HG02840 (cell line): ENCODE data around the gene INMT.

ENCODE experiments used
- ATAC-seq: cut with Tn5 transposase; IDR thresholded peaks from one replicate; pipeline ENCODE4 v1.9.1; 2021; ENCODE audit warnings: mild to moderate bottlenecking, moderate library complexity, moderate number of reproducible peaks; ENCODE audit not compliant: unreplicated experiment, low FRiP score

Gene INMT

DNA sequence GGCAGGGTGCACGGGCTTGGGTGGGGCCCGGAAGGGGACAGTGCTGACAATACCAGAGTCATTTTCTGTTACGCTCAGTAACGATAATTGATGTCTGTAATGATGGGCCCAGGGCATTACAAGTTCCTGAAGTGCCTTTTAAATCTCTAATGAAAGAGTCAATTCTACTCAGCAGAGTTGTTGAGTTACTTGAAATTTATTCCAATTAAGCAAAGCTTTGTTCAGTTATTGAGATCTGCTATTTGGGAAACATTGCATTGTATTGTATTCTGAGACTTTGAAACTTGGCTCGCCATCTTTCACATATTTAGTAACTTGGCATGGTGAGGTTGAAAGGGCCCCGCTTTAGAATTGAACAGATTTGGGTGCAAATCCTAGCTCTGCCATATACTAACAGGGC is 54.0 kb downstream of the INMT start:
- no peak for ATAC-seq
